C1 segment of cervical spinal cord (tissue), 14 donors: ENCODE measurements around the gene OLIG2.
A peak's percentile ranks its signal among the peaks of the same experiment; 100 is the strongest.

ENCODE experiments used
- DNase-seq, 14 donors: peaks; one replicate each; lab custom pipeline; 2025; lab: John Stamatoyannopoulos, UW

Gene OLIG2

GRCh38 chr21:33063907-33064622 is 38.3 kb downstream of the OLIG2 start:
- peak in 4 of 14 donors; percentile 55 to 71 (median 60) for DNase-seq

GRCh38 chr21:33064623-33065390 is 39.1 kb downstream of the OLIG2 start:
- peak in 9 of 14 donors; percentile 41 to 84 (median 56) for DNase-seq

- DNase-seq: no peak
Observed at GRCh38 chr21:33067043-33067442, 41.3 kb downstream of the OLIG2 start.

GRCh38 chr21:33067457-33067856 is 41.7 kb downstream of the OLIG2 start:
- no peak for DNase-seq

GRCh38 chr21:33069243-33069642 is 43.5 kb downstream of the OLIG2 start:
- no peak for DNase-seq

GRCh38 chr21:33069645-33069993 is 43.9 kb downstream of the OLIG2 start:
- no peak for DNase-seq

- peak in 12 of 14 donors; percentile 42 to 84 (median 61) for DNase-seq
Observed at GRCh38 chr21:33069994-33070743, 44.4 kb downstream of the OLIG2 start, which contains the start of gene OLIG1. OLIG1 (plus strand) TSS chr21:33070141; CDS start chr21:33070247, 106 bp downstream.

- DNase-seq: no peak
Observed at GRCh38 chr21:33070744-33070997, 44.9 kb downstream of the OLIG2 start.

- DNase-seq: peak in 4 of 14 donors; percentile 42 to 63 (median 50)
Observed at GRCh38 chr21:33070998-33071769, 45.4 kb downstream of the OLIG2 start.

- DNase-seq: peak in 3 of 14 donors; percentile 27 to 63 (median 39)
Observed at GRCh38 chr21:33071770-33072306, 46.1 kb downstream of the OLIG2 start.

- DNase-seq: no peak
Observed at GRCh38 chr21:33073636-33074035, 47.9 kb downstream of the OLIG2 start.

- DNase-seq: peak in 1 of 14 donors; percentile 21
Observed at GRCh38 chr21:33075128-33075527, 49.4 kb downstream of the OLIG2 start.

- DNase-seq: no peak
Observed at GRCh38 chr21:33075596-33076195, 50.0 kb downstream of the OLIG2 start.

- DNase-seq: no peak
Observed at GRCh38 chr21:33076600-33077329, 51.0 kb downstream of the OLIG2 start.
